Smooth muscle cell (in vitro differentiated cells): ENCODE results near the gene NFYA. TPM values are rescaled to one million over a fixed set of nuclear protein-coding genes. Genes with fewer than 3 reads are reported as not detected.
"Not testable (repeated sequence)": the region's sequence is repeated elsewhere in the genome, so short reads cannot be mapped to it uniquely, and the experiment has no call there.

Experiments used
- DNase-seq: peaks from one replicate; lab custom pipeline; 2025; ENCODE audit not compliant: unreplicated experiment; lab: John Stamatoyannopoulos, UW
- H2AFZ ChIP-seq: fragments of 200-600 bp; sonication (generic); 2 replicates; pipeline ENCODE4 v1.6.0; 2016; ENCODE audit warnings: antibody characterized with exemption, low read depth, mild to moderate bottlenecking
- H3F3A ChIP-seq: fragments of 200-600 bp; sonication (generic); 2 replicates; pipeline ENCODE4 v1.6.0; 2017; ENCODE audit warnings: antibody characterized with exemption, low read depth
- H3K27ac ChIP-seq: fragments of 200-600 bp; sonication (generic); 2 replicates; pipeline ENCODE4 v1.5.1; 2016; ENCODE audit warnings: low read depth, mild to moderate bottlenecking
- H3K27me3 ChIP-seq: fragments of 200-600 bp; sonication (generic); 2 replicates; pipeline ENCODE4 v1.6.1; 2016; ENCODE audit warnings: low read depth, mild to moderate bottlenecking
- H3K36me3 ChIP-seq: fragments of 200-600 bp; sonication (generic); 2 replicates; pipeline ENCODE4 v1.5.1; 2016; ENCODE audit warnings: low read depth
- H3K4me1 ChIP-seq: fragments of 200-600 bp; sonication (generic); 2 replicates; pipeline ENCODE4 v1.5.1; 2016; ENCODE audit warnings: low read depth
- H3K4me2 ChIP-seq: fragments of 200-600 bp; sonication (generic); 2 replicates; pipeline ENCODE4 v1.6.0; 2016; ENCODE audit warnings: mild to moderate bottlenecking
- H3K4me3 ChIP-seq: fragments of 200-600 bp; sonication (generic); 2 replicates; pipeline ENCODE4 v1.5.1; 2016; ENCODE audit warnings: mild to moderate bottlenecking
- H3K79me2 ChIP-seq: fragments of 200-600 bp; sonication (generic); 2 replicates; pipeline ENCODE4 v1.6.0; 2016; ENCODE audit warnings: low read depth, mild to moderate bottlenecking
- H3K9ac ChIP-seq: fragments of 200-600 bp; sonication (generic); 2 replicates; pipeline ENCODE4 v1.6.0; 2016; ENCODE audit warnings: low read depth
- H3K9me3 ChIP-seq: fragments of 200-600 bp; sonication (generic); replicated peaks from 2 replicates; pipeline ENCODE4 v1.5.1; 2016; ENCODE audit warnings: low read depth
- H4K20me1 ChIP-seq: fragments of 200-600 bp; sonication (generic); 2 replicates; pipeline ENCODE4 v1.6.0; 2016; ENCODE audit warnings: low read depth
- WGBS: methylation state at CpG from one replicate; pipeline ENCODE4 v1.1.7; 2016; ENCODE audit warnings: low lambda C conversion rate; 5-methylcytosine and 5-hydroxymethylcytosine counted together
- polyA plus RNA-seq: library from polyadenylated mRNA; unstranded; fragments of >200 nt; fragmentation: Nextera tagmentation; extraction: Ambion mirVana; gene quantifications from 2 replicates; pipeline ENCODE4 v1.2.1, GENCODE V29; 2016
- total RNA-seq: library from RNA; depleted of rRNA; stranded (reverse); fragments of >200 nt; gene quantifications from 2 replicates; pipeline ENCODE4 v1.2.3, GENCODE V29; 2014
- TF ChIP-seq, protein P1 (sequence below): fragments of 200-600 bp; sonication (generic); IDR thresholded peaks from 2 replicates; pipeline ENCODE4 v1.5.1; 2017; ENCODE audit warnings: borderline replicate concordance, mild to moderate bottlenecking, antibody characterized with exemption; ENCODE audit not compliant: insufficient read depth, poor library complexity, severe bottlenecking

Gene NFYA
- total and polyA plus RNA-seq, 2 experiments from 2014 or later, result 22.4 to 40.2 TPM

DNA sequence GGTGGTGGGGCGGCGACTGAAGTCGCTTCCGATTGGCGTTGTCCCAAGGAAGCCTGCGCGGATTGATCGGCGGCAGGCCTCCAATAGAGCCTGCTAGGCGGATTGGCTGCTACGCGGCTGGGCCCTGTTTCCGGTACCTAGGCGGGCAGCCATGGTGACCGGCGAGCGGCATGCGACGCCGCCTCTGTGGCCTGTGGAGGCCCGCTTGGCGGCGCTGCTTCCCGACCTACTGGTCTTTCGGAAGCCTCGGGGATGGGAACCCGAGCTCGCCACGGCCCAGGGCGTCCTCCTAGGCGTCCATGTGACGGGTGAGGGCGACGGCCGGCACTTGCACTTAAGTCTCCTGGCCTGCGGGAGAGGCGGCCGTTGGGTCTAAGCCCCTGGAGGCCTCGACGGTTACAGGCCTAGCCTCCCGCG lies 28.1 kb downstream of the NFYA start:
- WGBS, result 92% methylated on average over 32 of the region's 42 CpGs
- DNase-seq, result no peak
- no peak overlapping the region for H3K4me3 ChIP-seq
- peaks cover 42% of the 10 kb centered on the region for H3K36me3 ChIP-seq
- H3K27ac ChIP-seq, result no peak overlapping the region
- H3K4me1 ChIP-seq, result no peaks in the 10 kb centered on the region
- peaks cover 59% of the 10 kb centered on the region for H4K20me1 ChIP-seq
- TF ChIP-seq, protein P1, sequence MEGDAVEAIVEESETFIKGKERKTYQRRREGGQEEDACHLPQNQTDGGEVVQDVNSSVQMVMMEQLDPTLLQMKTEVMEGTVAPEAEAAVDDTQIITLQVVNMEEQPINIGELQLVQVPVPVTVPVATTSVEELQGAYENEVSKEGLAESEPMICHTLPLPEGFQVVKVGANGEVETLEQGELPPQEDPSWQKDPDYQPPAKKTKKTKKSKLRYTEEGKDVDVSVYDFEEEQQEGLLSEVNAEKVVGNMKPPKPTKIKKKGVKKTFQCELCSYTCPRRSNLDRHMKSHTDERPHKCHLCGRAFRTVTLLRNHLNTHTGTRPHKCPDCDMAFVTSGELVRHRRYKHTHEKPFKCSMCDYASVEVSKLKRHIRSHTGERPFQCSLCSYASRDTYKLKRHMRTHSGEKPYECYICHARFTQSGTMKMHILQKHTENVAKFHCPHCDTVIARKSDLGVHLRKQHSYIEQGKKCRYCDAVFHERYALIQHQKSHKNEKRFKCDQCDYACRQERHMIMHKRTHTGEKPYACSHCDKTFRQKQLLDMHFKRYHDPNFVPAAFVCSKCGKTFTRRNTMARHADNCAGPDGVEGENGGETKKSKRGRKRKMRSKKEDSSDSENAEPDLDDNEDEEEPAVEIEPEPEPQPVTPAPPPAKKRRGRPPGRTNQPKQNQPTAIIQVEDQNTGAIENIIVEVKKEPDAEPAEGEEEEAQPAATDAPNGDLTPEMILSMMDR, result no peak
- H3K27me3 ChIP-seq, result no peaks in the 10 kb centered on the region
- peaks cover 4% of the 10 kb centered on the region for H3K79me2 ChIP-seq
- H3K9me3 ChIP-seq, result no peaks in the 10 kb centered on the region
- H3K4me2 ChIP-seq, result no peak overlapping the region
- H3K9ac ChIP-seq, result no peak overlapping the region
- peaks cover 3% of the 10 kb centered on the region for H3F3A ChIP-seq
- H2AFZ ChIP-seq, result no peak overlapping the region

DNA sequence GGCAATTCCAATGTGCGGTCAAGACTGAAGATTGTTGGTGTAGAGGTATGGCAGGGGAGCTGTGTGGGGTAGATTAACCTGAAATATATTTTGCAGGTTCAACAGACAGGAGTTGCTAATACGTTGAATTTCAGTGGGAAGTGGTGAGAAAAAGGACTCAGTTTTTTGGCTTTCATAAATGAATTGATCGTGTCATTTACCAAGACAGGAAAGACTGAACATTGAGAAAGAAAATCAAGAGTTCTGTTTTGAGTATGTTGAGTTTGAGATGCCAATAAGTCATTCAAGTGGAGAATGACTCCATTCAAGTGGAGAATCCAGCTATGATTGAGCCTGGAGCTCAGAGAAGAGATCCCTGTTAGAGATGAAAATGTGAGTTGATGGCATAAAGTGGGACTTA lies 31.1 kb downstream of the NFYA start:
- Histone ChIP-seq H3K9me3 (no peaks in the 10 kb centered on the region), H4K20me1 (peaks cover 30% of the 10 kb centered on the region), H3K4me1 (no peaks in the 10 kb centered on the region), H3K27ac (no peak overlapping the region), H3K4me2 (no peak overlapping the region), H3K9ac (no peak overlapping the region), H3K79me2 (peaks cover 3% of the 10 kb centered on the region), H3K36me3 (peaks cover 14% of the 10 kb centered on the region), H3K27me3 (no peaks in the 10 kb centered on the region), H3K4me3 (no peak overlapping the region), H3F3A (no peaks in the 10 kb centered on the region), H2AFZ (no peak overlapping the region)
- DNase-seq, result no peak
- whole genome bisulfite sequencing, result 95% methylated on average over 3 of the region's 3 CpGs
- TF ChIP-seq, protein P1, result no peak

DNA sequence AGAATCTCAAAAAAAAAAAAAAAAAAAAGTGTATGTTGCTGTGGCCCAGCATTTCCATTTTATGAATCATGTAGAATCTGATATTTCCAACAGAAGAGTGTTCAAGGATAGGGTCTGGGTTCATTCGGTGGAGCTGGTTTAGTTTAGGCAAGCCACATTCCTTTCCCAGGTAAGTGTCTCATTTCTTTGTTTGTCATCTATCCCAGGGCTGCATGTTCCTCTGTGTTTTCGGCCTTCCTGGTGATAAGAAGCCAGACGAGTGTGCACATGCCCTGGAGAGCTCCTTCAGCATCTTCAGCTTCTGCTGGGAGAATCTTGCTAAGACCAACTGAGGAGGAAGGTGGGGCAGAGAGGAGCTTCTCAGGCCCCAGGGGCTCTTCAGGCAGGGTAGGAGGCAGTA lies 38.2 kb downstream of the NFYA start:
- Histone ChIP-seq H3K27ac (no peak overlapping the region), H4K20me1 (no peaks in the 10 kb centered on the region), H3K9me3 (no peaks in the 10 kb centered on the region), H2AFZ (no peak overlapping the region), H3K36me3 (no peaks in the 10 kb centered on the region), H3K79me2 (no peaks in the 10 kb centered on the region), H3K9ac (no peak overlapping the region), H3K4me1 (no peaks in the 10 kb centered on the region), H3K27me3 (no peaks in the 10 kb centered on the region), H3K4me3 (no peak overlapping the region), H3F3A (no peaks in the 10 kb centered on the region), H3K4me2 (no peak overlapping the region)
- DNase-seq, result no peak
- TF ChIP-seq, protein P1, result no peak
- 65% methylated on average over 3 of the region's 3 CpGs for WGBS

DNA sequence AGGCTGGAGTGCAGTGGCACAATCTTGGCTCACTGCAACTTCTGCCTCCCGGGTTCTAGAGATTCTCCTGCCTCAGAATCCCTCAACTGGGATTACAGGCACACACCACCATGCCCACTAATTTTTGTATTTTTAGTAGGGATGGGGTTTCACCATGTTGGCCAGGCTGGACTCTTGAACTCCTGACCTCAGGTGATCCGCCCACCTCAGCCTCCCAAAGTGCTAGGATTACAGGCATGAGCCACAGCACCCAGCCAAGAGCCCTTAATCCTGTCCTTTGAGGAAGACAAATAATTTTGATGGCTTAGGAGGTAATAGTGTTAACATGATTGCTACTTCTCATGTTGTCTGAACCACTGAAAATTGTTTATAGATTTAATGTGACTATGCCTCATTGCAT lies 42.3 kb downstream of the NFYA start:
- not testable (repeated sequence) for H3K4me3 ChIP-seq, H3K9ac ChIP-seq, H3K9me3 ChIP-seq, DNase-seq, H3F3A ChIP-seq, H3K36me3 ChIP-seq, H3K27ac ChIP-seq, H2AFZ ChIP-seq, H4K20me1 ChIP-seq, H3K4me1 ChIP-seq, H3K27me3 ChIP-seq, H3K4me2 ChIP-seq, H3K79me2 ChIP-seq
- WGBS, result 87% methylated on average over 2 of the region's 2 CpGs
